Tibial nerve (tissue), 3 donors: ENCODE data around the gene CABP4.

Source experiments
- CTCF ChIP-seq, 5 experiments: fragments of 200-600 bp in 3 of 5; fragments of 450-650 bp in 2 of 5; sonication (generic) in 3 of 5; IDR thresholded peaks; one replicate each; pipeline ENCODE4 v1.5.1; 2016 to 2019; ENCODE audit warnings: antibody characterized with exemption in 5 of 5, mild to moderate bottlenecking in 3 of 5, moderate library complexity in 2 of 5
- POLR2A ChIP-seq, 2 donors: fragments of 450-650 bp; IDR thresholded peaks; one replicate each; pipeline ENCODE4 v1.6.1; 2017; ENCODE audit warnings: antibody characterized with exemption in 2 of 2, mild to moderate bottlenecking in 2 of 2, moderate library complexity in 2 of 2

- TF ChIP-seq CTCF (IDR thresholded peaks at IDR 0.05) (no peak), POLR2A (IDR thresholded peaks at IDR 0.05) (no peak)
These were observed 8.0 kb downstream of the CABP4 start for GRCh38 chr11:67463186-67463585.
